ACC112 (cell line): Measurements from ENCODE around the gene CHN2.

Experiments used
- H2AFZ ChIP-seq: fragments of 200-600 bp; sonication (generic); one replicate; pipeline ENCODE4 v1.6.0; 2017; ENCODE audit warnings: antibody characterized with exemption, low read length; ENCODE audit not compliant: unreplicated experiment
- H3K27ac ChIP-seq: fragments of 200-600 bp; sonication (generic); 2 replicates; pipeline ENCODE4 v1.5.1; 2014; ENCODE audit warnings: low read depth, mild to moderate bottlenecking, antibody characterized with exemption, low read length, moderate library complexity
- H3K27me3 ChIP-seq: fragments of 200-600 bp; sonication (generic); 2 replicates; pipeline ENCODE4 v1.6.1; 2014; ENCODE audit warnings: mild to moderate bottlenecking, antibody characterized with exemption, low read length, moderate library complexity, mixed read lengths; ENCODE audit not compliant: insufficient read depth
- H3K36me3 ChIP-seq: fragments of 200-600 bp; sonication (generic); 2 replicates; pipeline ENCODE4 v1.6.1; 2016; ENCODE audit warnings: mild to moderate bottlenecking, antibody characterized with exemption, low read length, moderate library complexity, mixed read lengths; ENCODE audit not compliant: insufficient read depth
- H3K4me1 ChIP-seq: fragments of 200-600 bp; sonication (generic); one replicate; pipeline ENCODE4 v1.6.1; 2016; ENCODE audit warnings: low read length, mixed read lengths; ENCODE audit not compliant: insufficient read depth, unreplicated experiment, control insufficient read depth
- H3K4me3 ChIP-seq: fragments of 200-600 bp; sonication (generic); 2 replicates; pipeline ENCODE4 v1.5.1; 2014; ENCODE audit warnings: mild to moderate bottlenecking, low read depth, low read length
- H3K79me2 ChIP-seq: fragments of 200-600 bp; sonication (generic); one replicate; pipeline ENCODE4 v1.6.0; 2016; ENCODE audit warnings: low read length; ENCODE audit not compliant: control insufficient read depth, unreplicated experiment, insufficient read depth

CHN2 gene

GRCh38 chr7:29364661-29365060, 170.1 kb downstream of the CHN2 start:
- H3K4me1 ChIP-seq, result no peaks in the 10 kb centered on the region
- no peaks in the 10 kb centered on the region for H3K36me3 ChIP-seq
- peaks cover 6% of the 10 kb centered on the region for H3K27me3 ChIP-seq
- H3K4me3 ChIP-seq, result no peak overlapping the region
- H3K79me2 ChIP-seq, result no peaks in the 10 kb centered on the region
- no peak overlapping the region for H3K27ac ChIP-seq
- H2AFZ ChIP-seq, result no peak overlapping the region

DNA sequence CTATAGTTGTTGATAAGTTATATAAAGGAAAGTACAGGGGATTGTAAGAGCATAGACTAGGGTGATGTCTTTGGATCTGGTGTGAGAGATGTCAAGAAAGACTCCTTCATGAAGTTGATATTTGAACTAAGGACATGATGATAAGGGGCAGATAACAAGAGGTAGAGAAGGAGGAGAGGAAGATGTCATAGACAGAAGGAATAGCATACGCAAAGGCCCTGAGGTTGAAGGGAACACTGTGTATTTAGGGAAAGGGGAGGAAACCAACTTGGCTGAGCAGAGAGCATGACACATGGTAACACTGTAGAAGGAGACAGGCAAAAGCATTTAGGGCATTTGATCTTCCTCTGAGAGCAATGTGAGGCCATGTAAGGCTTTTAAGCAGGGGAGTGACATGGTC, 170.8 kb downstream of the CHN2 start:
- H3K4me3 ChIP-seq, result no peak overlapping the region
- peaks cover 3% of the 10 kb centered on the region for H3K4me1 ChIP-seq
- H3K36me3 ChIP-seq, result no peaks in the 10 kb centered on the region
- H3K27me3 ChIP-seq, result peaks cover 6% of the 10 kb centered on the region
- H3K79me2 ChIP-seq, result no peaks in the 10 kb centered on the region
- H2AFZ ChIP-seq, result no peak overlapping the region
- H3K27ac ChIP-seq, result no peak overlapping the region

DNA sequence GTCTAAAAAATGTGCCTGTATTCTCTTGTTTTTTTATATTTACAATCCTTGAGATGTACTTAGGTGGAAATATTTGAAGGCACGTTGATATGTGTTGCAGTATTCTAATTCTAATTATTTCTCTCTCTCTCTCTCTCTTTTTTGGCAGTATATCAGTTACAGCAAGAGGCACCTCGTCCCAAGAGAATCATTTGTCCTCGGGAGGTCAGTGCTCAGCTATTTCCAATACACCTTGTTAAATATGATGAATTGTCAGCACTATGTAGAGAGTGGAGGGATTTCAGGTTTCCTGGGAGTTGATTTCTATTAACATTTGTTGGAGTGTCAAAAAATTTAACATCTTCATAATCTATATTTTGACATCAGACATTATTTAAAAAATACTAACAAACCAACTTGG, 173.2 kb downstream of the CHN2 start:
- H2AFZ ChIP-seq, result no peak overlapping the region
- no peaks in the 10 kb centered on the region for H3K36me3 ChIP-seq
- H3K27ac ChIP-seq, result no peak overlapping the region
- H3K4me3 ChIP-seq, result no peak overlapping the region
- no peaks in the 10 kb centered on the region for H3K79me2 ChIP-seq
- peaks cover 20% of the 10 kb centered on the region for H3K4me1 ChIP-seq
- H3K27me3 ChIP-seq, result peaks cover 3% of the 10 kb centered on the region; the same call in 1 of the 2 replicates

- Histone ChIP-seq H3K79me2 (no peaks in the 10 kb centered on the region), H3K36me3 (no peaks in the 10 kb centered on the region), H3K27me3 (no peaks in the 10 kb centered on the region), H2AFZ (no peak overlapping the region), H3K4me1 (peaks cover 27% of the 10 kb centered on the region), H3K4me3 (no peak overlapping the region), H3K27ac (no peak overlapping the region)
These were observed 175.4 kb downstream of the CHN2 start for GRCh38 chr7:29369909-29370488.

- no peak overlapping the region for H3K27ac ChIP-seq
- H3K36me3 ChIP-seq, result no peaks in the 10 kb centered on the region
- no peaks in the 10 kb centered on the region for H3K27me3 ChIP-seq
- peaks cover 30% of the 10 kb centered on the region for H3K4me1 ChIP-seq
- peak overlapping the region; percentile 40 for H2AFZ ChIP-seq
- no peak overlapping the region for H3K4me3 ChIP-seq
- no peaks in the 10 kb centered on the region for H3K79me2 ChIP-seq
These were observed 176.1 kb downstream of the CHN2 start for GRCh38 chr7:29370531-29371314.

GRCh38 chr7:29371472-29371871, 176.9 kb downstream of the CHN2 start:
- H2AFZ ChIP-seq, result no peak overlapping the region
- H3K4me1 ChIP-seq, result peaks cover 37% of the 10 kb centered on the region
- H3K27ac ChIP-seq, result no peak overlapping the region
- no peaks in the 10 kb centered on the region for H3K79me2 ChIP-seq
- H3K36me3 ChIP-seq, result no peaks in the 10 kb centered on the region
- no peak overlapping the region for H3K4me3 ChIP-seq
- H3K27me3 ChIP-seq, result no peaks in the 10 kb centered on the region

- H3K36me3 ChIP-seq, result no peaks in the 10 kb centered on the region
- no peak overlapping the region for H3K4me3 ChIP-seq
- peaks cover 39% of the 10 kb centered on the region for H3K4me1 ChIP-seq
- H3K79me2 ChIP-seq, result no peaks in the 10 kb centered on the region
- H2AFZ ChIP-seq, result no peak overlapping the region
- H3K27ac ChIP-seq, result peak overlapping the region; percentile 29; the same call in 1 of the 2 replicates
- no peaks in the 10 kb centered on the region for H3K27me3 ChIP-seq
These were observed 177.9 kb downstream of the CHN2 start for GRCh38 chr7:29372351-29373090.

- H2AFZ ChIP-seq, result no peak overlapping the region
- H3K27ac ChIP-seq, result no peak overlapping the region
- H3K27me3 ChIP-seq, result no peaks in the 10 kb centered on the region
These were observed 181.3 kb downstream of the CHN2 start for GRCh38 chr7:29375641-29376562.

GRCh38 chr7:29377718-29378117, 183.1 kb downstream of the CHN2 start:
- no peak overlapping the region for H3K27ac ChIP-seq
- H3K79me2 ChIP-seq, result no peaks in the 10 kb centered on the region
- no peaks in the 10 kb centered on the region for H3K36me3 ChIP-seq
- no peak overlapping the region for H2AFZ ChIP-seq
- no peaks in the 10 kb centered on the region for H3K27me3 ChIP-seq
- peaks cover 19% of the 10 kb centered on the region for H3K4me1 ChIP-seq
- no peak overlapping the region for H3K4me3 ChIP-seq

More at GRCh38 chr7:29375641-29376562, 181.3 kb downstream of the CHN2 start:
- Histone ChIP-seq H3K79me2 (no peaks in the 10 kb centered on the region), H3K36me3 (no peaks in the 10 kb centered on the region), H3K4me3 (no peak overlapping the region), H3K4me1 (peaks cover 31% of the 10 kb centered on the region)

DNA sequence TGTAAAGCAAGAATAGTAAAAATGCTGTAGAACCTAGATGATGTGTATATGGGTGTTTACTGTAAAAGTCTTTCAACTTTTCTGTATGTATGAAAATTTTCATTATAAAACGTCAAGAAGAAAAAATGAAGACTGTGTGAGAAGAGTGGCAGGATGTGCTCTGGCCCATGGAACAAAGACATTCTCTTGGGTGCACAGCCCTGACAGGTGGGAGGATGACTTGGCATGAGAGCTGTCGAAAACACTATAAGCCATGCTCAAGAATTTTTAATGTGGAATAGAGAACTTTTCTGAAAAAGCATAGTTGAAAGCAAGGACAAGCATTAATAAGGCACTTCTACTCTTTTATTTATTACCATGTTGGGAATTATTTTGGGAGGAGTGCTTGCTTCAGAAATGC, 185.0 kb downstream of the CHN2 start:
- Histone ChIP-seq H3K27ac (no peak overlapping the region), H3K27me3 (no peaks in the 10 kb centered on the region)

More for the DNA sequence above, 185.0 kb downstream of the CHN2 start:
- no peak overlapping the region for H3K4me3 ChIP-seq
- H2AFZ ChIP-seq, result no peak overlapping the region
- peaks cover 12% of the 10 kb centered on the region for H3K4me1 ChIP-seq
- H3K36me3 ChIP-seq, result no peaks in the 10 kb centered on the region
- no peaks in the 10 kb centered on the region for H3K79me2 ChIP-seq
